ENCODE measurements around the gene IGF1.

GRCh38 chr12:102356690-102357089, 123.7 kb downstream of the IGF1 start:
- TF ChIP-seq POLR2A (IDR thresholded peaks at IDR 0.05) = no peak
- no peak for TF ChIP-seq POLR2AphosphoS5 (IDR thresholded peaks at IDR 0.05)
- TF ChIP-seq CTCF (IDR thresholded peaks at IDR 0.05) = no peak
- TF ChIP-seq EP300 (IDR thresholded peaks at IDR 0.05) = no peak

Measured in upper lobe of left lung (tissue), 4 donors.